ENCODE measurements around the gene DEFB114. TPM values are rescaled to one million over a fixed set of nuclear protein-coding genes. Genes with fewer than 3 reads are reported as not detected.

DEFB114 gene
- total and polyA plus RNA-seq, 2 experiments from 2014 or later = not detected

DNA sequence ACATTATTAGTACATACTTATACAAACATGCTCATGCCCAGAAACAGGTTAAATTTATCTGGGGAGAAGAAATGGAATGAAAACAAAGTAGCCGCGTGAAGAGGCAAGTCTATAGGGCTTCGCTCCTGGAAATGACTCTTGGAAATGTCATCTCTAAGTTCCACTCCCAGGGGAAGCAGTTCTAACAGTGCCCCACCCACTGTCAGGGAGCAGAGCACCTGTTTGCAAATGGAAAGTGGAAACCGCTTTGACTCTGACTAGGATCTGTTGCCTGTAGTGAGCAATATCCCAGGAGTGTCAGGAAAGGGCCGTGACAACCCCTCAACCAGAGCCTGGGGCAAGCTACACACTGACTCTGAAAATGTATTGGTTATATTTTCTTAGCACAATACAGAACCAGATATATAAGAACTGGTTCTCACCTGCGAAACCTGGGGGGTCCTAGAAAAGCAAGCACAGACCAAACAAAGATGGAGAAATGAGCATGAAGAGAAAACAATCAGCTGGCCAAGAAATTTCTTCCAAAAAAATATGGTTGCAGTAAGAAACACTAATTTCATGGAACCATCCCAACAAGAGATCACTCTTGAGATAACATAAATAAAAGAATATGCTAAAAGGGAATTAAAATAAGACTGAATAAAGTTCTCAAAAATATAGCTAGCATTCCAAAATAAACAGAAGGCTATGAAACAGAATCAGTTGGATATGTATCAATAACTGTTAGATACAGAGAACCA lies 50.2 kb downstream of the DEFB114 start:
- Histone ChIP-seq H3K9me3 (ENCODE audit: low read depth) (no peaks in the 10 kb centered on the region), H3K9me2 (ENCODE audit: insufficient read depth) (no peaks in the 10 kb centered on the region), H3K4me1 (ENCODE audit: insufficient read depth) (no peaks in the 10 kb centered on the region), H3K36me3 (ENCODE audit: low read depth) (no peaks in the 10 kb centered on the region), H2AFZ (no peak overlapping the region), H4K20me1 (ENCODE audit: insufficient read depth) (no peaks in the 10 kb centered on the region), H3K27ac (no peak overlapping the region), H3K79me2 (ENCODE audit: insufficient read depth) (no peaks in the 10 kb centered on the region), H3K4me2 (ENCODE audit: unreplicated experiment) (no peak overlapping the region), H3K9ac (no peak overlapping the region), H3F3A (ENCODE audit: insufficient read depth) (no peaks in the 10 kb centered on the region), H3K4me3 (no peak overlapping the region), H3K27me3 (replicated peaks; ENCODE audit: insufficient read depth) (no peaks in the 10 kb centered on the region)
- no peak for DNase-seq
- in situ Hi-C loops (cut with MboI) = no loop called here
- WGBS, 2 experiments (ENCODE audit: low coverage in 1 of 2, low lambda C conversion rate in 2 of 2, missing lambda C conversion rate in 2 of 2) = 20 to 27% methylated on average over 6 of the region's 6 CpGs
- TF ChIP-seq EZH2phosphoT487 (IDR thresholded peaks at IDR 0.05; ENCODE audit: insufficient read depth, low read depth) (no peak), EZH2 (IDR thresholded peaks at IDR 0.05; ENCODE audit: insufficient read depth, poor library complexity, severe bottlenecking) (no peak)

DNA sequence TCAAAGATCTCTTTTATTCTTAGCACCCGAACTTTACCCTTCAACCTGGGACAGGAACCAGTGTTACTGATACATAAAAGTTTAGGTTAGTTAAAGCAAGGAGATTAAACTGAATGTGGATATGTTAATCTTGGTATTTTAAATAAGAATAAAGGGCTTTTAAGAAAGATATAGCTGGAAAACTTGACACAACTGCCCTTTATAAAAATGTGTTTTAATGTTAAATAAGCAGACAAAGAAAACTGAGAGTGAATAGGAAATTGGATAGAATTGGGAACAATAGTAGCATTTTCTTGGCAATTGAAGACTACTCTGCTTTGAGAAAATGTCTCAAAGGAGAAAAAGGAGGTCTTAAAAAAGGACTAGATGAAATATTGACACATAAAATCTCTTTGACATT lies 51.8 kb downstream of the DEFB114 start:
- WGBS, 2 experiments (ENCODE audit: low coverage in 1 of 2, low lambda C conversion rate in 2 of 2, missing lambda C conversion rate in 2 of 2) = 4 to 10% methylated on average over 1 of the region's 1 CpG
- Histone ChIP-seq H3K9me2 (ENCODE audit: insufficient read depth) (no peaks in the 10 kb centered on the region), H2AFZ (no peak overlapping the region), H3K4me3 (no peak overlapping the region), H3K79me2 (ENCODE audit: insufficient read depth) (no peaks in the 10 kb centered on the region), H3K36me3 (ENCODE audit: low read depth) (no peaks in the 10 kb centered on the region), H3K4me2 (ENCODE audit: unreplicated experiment) (no peak overlapping the region), H3F3A (ENCODE audit: insufficient read depth) (no peaks in the 10 kb centered on the region), H4K20me1 (ENCODE audit: insufficient read depth) (no peaks in the 10 kb centered on the region), H3K9me3 (ENCODE audit: low read depth) (no peaks in the 10 kb centered on the region), H3K27me3 (replicated peaks; ENCODE audit: insufficient read depth) (no peaks in the 10 kb centered on the region), H3K9ac (no peak overlapping the region), H3K27ac (no peak overlapping the region), H3K4me1 (ENCODE audit: insufficient read depth) (no peaks in the 10 kb centered on the region)
- no peak for TF ChIP-seq EZH2 (IDR thresholded peaks at IDR 0.05; ENCODE audit: insufficient read depth, poor library complexity, severe bottlenecking)
- TF ChIP-seq EZH2phosphoT487 (IDR thresholded peaks at IDR 0.05; ENCODE audit: insufficient read depth, low read depth) = no peak
- in situ Hi-C loops (cut with MboI) = no loop called here
- no peak for DNase-seq

DNA sequence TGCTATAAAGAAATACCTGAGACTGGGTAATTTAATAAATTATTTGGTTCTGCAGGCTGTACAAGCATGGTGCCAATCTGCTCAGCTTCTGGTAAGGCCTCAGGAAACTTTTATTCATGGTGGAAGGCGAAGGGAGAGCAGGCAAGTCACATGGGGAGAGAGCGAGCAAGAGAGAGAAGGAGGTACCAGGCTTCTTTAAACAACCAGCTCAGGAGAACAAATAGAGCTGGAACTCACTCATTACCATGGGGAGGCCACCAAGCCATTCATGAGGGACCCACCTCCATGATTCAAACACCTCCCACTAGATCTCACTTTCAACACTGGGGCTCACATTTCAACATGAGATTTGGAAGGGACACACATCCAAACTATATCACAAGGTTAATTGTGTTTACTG lies 52.7 kb downstream of the DEFB114 start:
- Histone ChIP-seq H3F3A (ENCODE audit: insufficient read depth) (no peaks in the 10 kb centered on the region), H3K4me1 (ENCODE audit: insufficient read depth) (no peaks in the 10 kb centered on the region), H3K27me3 (replicated peaks; ENCODE audit: insufficient read depth) (no peaks in the 10 kb centered on the region), H3K79me2 (ENCODE audit: insufficient read depth) (no peaks in the 10 kb centered on the region), H3K4me3 (no peak overlapping the region), H3K36me3 (ENCODE audit: low read depth) (no peaks in the 10 kb centered on the region), H3K9me3 (ENCODE audit: low read depth) (no peaks in the 10 kb centered on the region), H3K4me2 (ENCODE audit: unreplicated experiment) (no peak overlapping the region), H2AFZ (no peak overlapping the region), H3K27ac (no peak overlapping the region), H4K20me1 (ENCODE audit: insufficient read depth) (no peaks in the 10 kb centered on the region), H3K9ac (no peak overlapping the region), H3K9me2 (ENCODE audit: insufficient read depth) (no peaks in the 10 kb centered on the region)
- TF ChIP-seq EZH2phosphoT487 (IDR thresholded peaks at IDR 0.05; ENCODE audit: insufficient read depth, low read depth) = no peak
- TF ChIP-seq EZH2 (IDR thresholded peaks at IDR 0.05; ENCODE audit: insufficient read depth, poor library complexity, severe bottlenecking) = no peak
- DNase-seq = no peak
- WGBS, 2 experiments (ENCODE audit: low coverage in 1 of 2, low lambda C conversion rate in 2 of 2, missing lambda C conversion rate in 2 of 2) = 0 to 18% methylated on average over 2 of the region's 2 CpGs
- in situ Hi-C loops (cut with MboI) = no loop called here

Other genes with a start within 250 kb of the DEFB114 start
- gene CRISP3, start 219.8 kb downstream of the DEFB114 start, total RNA-seq (2014; rRNA removed; shearing (Covaris generic)) = not detected in 2 replicates
- not detected in 2 replicates for gene CRISP3, start 219.8 kb downstream of the DEFB114 start, polyA plus RNA-seq (2016; fragmentation: Nextera tagmentation; extraction: Ambion mirVana)
- gene PGK2, start 176.9 kb downstream of the DEFB114 start, total RNA-seq (2014; rRNA removed; shearing (Covaris generic)) = not detected in 2 replicates
- not detected in 2 replicates for gene PGK2, start 176.9 kb downstream of the DEFB114 start, polyA plus RNA-seq (2016; fragmentation: Nextera tagmentation; extraction: Ambion mirVana)
- not detected in 2 replicates for gene CRISP1, start 97.6 kb downstream of the DEFB114 start, total RNA-seq (2014; rRNA removed; shearing (Covaris generic))
- not detected in 2 replicates for gene CRISP1, start 97.6 kb downstream of the DEFB114 start, polyA plus RNA-seq (2016; fragmentation: Nextera tagmentation; extraction: Ambion mirVana)
- not detected in 2 replicates for gene DEFB113, start 5.5 kb upstream of the DEFB114 start, total RNA-seq (2014; rRNA removed; shearing (Covaris generic))
- not detected in 2 replicates for gene DEFB113, start 5.5 kb upstream of the DEFB114 start, polyA plus RNA-seq (2016; fragmentation: Nextera tagmentation; extraction: Ambion mirVana)
- gene DEFB110, start 57.8 kb upstream of the DEFB114 start, total RNA-seq (2014; rRNA removed; shearing (Covaris generic)) = not detected in 2 replicates
- gene DEFB110, start 57.8 kb upstream of the DEFB114 start, polyA plus RNA-seq (2016; fragmentation: Nextera tagmentation; extraction: Ambion mirVana) = not detected in 2 replicates
- not detected in 2 replicates for gene DEFB112, start 85.8 kb upstream of the DEFB114 start, total RNA-seq (2014; rRNA removed; shearing (Covaris generic))
- not detected in 2 replicates for gene DEFB112, start 85.8 kb upstream of the DEFB114 start, polyA plus RNA-seq (2016; fragmentation: Nextera tagmentation; extraction: Ambion mirVana)